ENCODE data around the gene DLEC1. TPM values are rescaled to one million over a fixed set of nuclear protein-coding genes. Genes with fewer than 3 reads are reported as not detected.

The DLEC1 gene
- total and polyA plus RNA-seq, 9 of the 15 experiments (the other 6 are each of a cell fraction or from before 2014, with no cell fraction given) = 0.07 to 0.08 TPM; not detected in 7

- peak; percentile 54 for TF ChIP-seq POLR2G (IDR thresholded peaks at IDR 0.05; ENCODE audit: low read depth, low read length)
- no peak for TF ChIP-seq SNAPC5 (CRISPR knock-in tag; IDR thresholded peaks at IDR 0.05)
- TF ChIP-seq DIDO1 (tag; IDR thresholded peaks at IDR 0.05; ENCODE audit: low read depth) = no peak
- TF ChIP-seq FOSL1 (tag; conservative IDR thresholded peaks at IDR 0.05) = 0 out of 2 replicates have a peak, but pooled peaks have one; percentile 28
- no peak for TF ChIP-seq ZNF561 (CRISPR knock-in tag; conservative IDR thresholded peaks at IDR 0.05)
These were observed 77.6 kb downstream of the DLEC1 start (continued) for GRCh38 chr3:38116471-38117162.

- TF ChIP-seq SUPT5H (IDR thresholded peaks at IDR 0.05) (0 out of 2 replicates have a peak, but pooled peaks have one; percentile 9), CBX2 (IDR thresholded peaks at IDR 0.05; ENCODE audit: insufficient read depth, low read length, poor library complexity, severe bottlenecking) (no peak)
- intact Hi-C loops (cut with micrococcal nuclease) = loop anchor here (5.0 kb wide), 3 partner anchors 145 to 365 kb away; partner anchors contain the start of gene XYLB
These were observed 78.2 kb downstream of the DLEC1 start for GRCh38 chr3:38117163-38117716.

More at GRCh38 chr3:38117163-38117716, 78.2 kb downstream of the DLEC1 start:
- Histone ChIP-seq H3K79me2 (ENCODE audit: control insufficient read depth, insufficient read depth, low read length) (no peaks in the 10 kb centered on the region), H3K27me3 (ENCODE audit: control insufficient read depth in 2 of 2, insufficient read depth in 2 of 2, low read length in 2 of 2) (peaks cover 6 to 31% of the 10 kb centered on the region in 2 experiments; a peak in 3 of 5 replicates), H4K20me1 (replicated peaks; ENCODE audit: control insufficient read depth, insufficient read depth, low read length) (peaks cover 21% of the 10 kb centered on the region), H2AFZ (ENCODE audit: low read depth, low read length) (no peak overlapping the region), H3K4me3 (no peak overlapping the region), H3K4me1 (replicated peaks in 1 of 2; ENCODE audit: control insufficient read depth in 2 of 2, insufficient read depth in 2 of 2, low read length in 2 of 2) (peaks cover 0 to 30% of the 10 kb centered on the region in 2 experiments; a peak in 3 of 5 replicates), H3K36me3 (ENCODE audit: control insufficient read depth, insufficient read depth, low read length) (peaks cover 15% of the 10 kb centered on the region; the same call in 1 of the 3 replicates), H3K9me1 (ENCODE audit: control insufficient read depth, insufficient read depth, low read length) (no peaks in the 10 kb centered on the region), H3K4me2 (ENCODE audit: insufficient read depth, low read length) (no peak overlapping the region), H3K27ac (ENCODE audit: extremely low read depth, low read depth, low read length) (no peak overlapping the region), H3K9me3 (replicated peaks; ENCODE audit: control insufficient read depth, insufficient read depth, low read depth, low read length) (no peaks in the 10 kb centered on the region), H3K9ac (ENCODE audit: insufficient read depth in 1 of 2, low read depth in 2 of 2, low read length in 2 of 2) (peak overlapping the region in 1 of 2 experiments; percentile 2; a peak in 2 of 4 replicates)
- in situ Hi-C loops (cut with MboI) = loop anchor here (5.0 kb wide), 1 partner anchor 535 kb away; no protein-coding TSS in a partner anchor
- DNase-seq (ENCODE audit: extremely low read depth in 1 of 4, low spot score in 3 of 4) (no peak), FAIRE-seq (no peak), ATAC-seq (no peak)
- BruUV-seq (replicated peaks) = no TSS peak
- POLR2A ChIA-PET = interaction anchor here (0.6 to 2.0 kb wide), 9 partner anchors 10 to 167 kb away, joined by 3 to 5 read pairs (median 3); partner anchors contain the start of gene ACAA1
- 74% methylated on average over 10 of the region's 10 CpGs for WGBS (ENCODE audit: insufficient coverage, low coverage, missing lambda C conversion rate)
- CTCF ChIA-PET (ENCODE audit: low intra/inter-chr PET ratio) = interaction anchor here (0.8 kb wide), 1 partner anchor 229 kb away, joined by 3 read pairs; the partner anchor contains the start of gene XYLB
